HepG2 (cell line): ENCODE measurements around the gene RHBDD1. TPM values are rescaled to one million over a fixed set of nuclear protein-coding genes. Genes with fewer than 3 reads are reported as not detected.
A peak's percentile ranks its signal among the peaks of the same experiment; 100 is the strongest.

Experiments used
- ATAC-seq: fragments of 200-7000 bp; cut with Tn5 transposase; 3 replicates; pipeline ENCODE4 v1.9.1; 2020; ENCODE audit warnings: mild to moderate bottlenecking, moderate library complexity
- BruUV-seq: library from RNA; stranded (reverse); fragments of 400-500 nt; replicated peaks from 2 replicates; lab custom pipeline; 2021; lab: Mats Ljungman, UMichigan
- CTCF ChIA-PET: fragments of 300-600 bp; formaldehyde crosslinking; extraction: SDS; loops from one replicate; lab custom pipeline; 2021; ENCODE audit warnings: low total read pairs, inconsistent platforms, low intra/inter-chr PET ratio; lab: Yijun Ruan, JAX
- POLR2A ChIA-PET: fragments of 350-600 bp; sonication (Branson Sonifier 250); formaldehyde crosslinking; loops from one replicate; lab custom pipeline; 2020; ENCODE audit warnings: antibody characterized with exemption, inconsistent platforms; lab: Yijun Ruan, JAX
- DNase-seq: peaks from one replicate; pipeline ENCODE4 v3.0.0-alpha.2; 2015; ENCODE audit warnings: low spot score
- FAIRE-seq: peaks from 3 replicates; lab custom pipeline; 2011; peaks lifted over from hg19 to GRCh38; lab: Jason Lieb, UNC
- H2AFZ ChIP-seq: one replicate; pipeline ENCODE4 v1.6.1; 2011; ENCODE audit warnings: low read length, inconsistent platforms
- H3K27ac ChIP-seq: fragments of 300-600 bp; 3 replicates; pipeline ENCODE4 v1.8.0; 2011; ENCODE audit warnings: mixed run types, mild to moderate bottlenecking, mixed read lengths, low read length, inconsistent platforms; ENCODE audit not compliant: insufficient read depth; ENCODE audit errors: extremely low read length
- H3K27me3 ChIP-seq, 2 experiments: fragments of 200-600 bp in 1 of 2; 2 replicates in 1 of 2; 3 replicates in 1 of 2; pipeline versions ENCODE4 v1.6.0 to v1.8.0; 2011; ENCODE audit warnings: low read length in 2 of 2, mild to moderate bottlenecking in 2 of 2, moderate library complexity in 2 of 2, inconsistent platforms in 1 of 2; ENCODE audit not compliant: insufficient read depth in 2 of 2, control insufficient read depth in 1 of 2
- H3K36me3 ChIP-seq, 2 experiments: fragments of 200-600 bp in 1 of 2; replicated peaks in 1 of 2; 2 replicates in 1 of 2; 3 replicates in 1 of 2; pipeline versions ENCODE4 v1.5.1 to v1.8.0; 2011; ENCODE audit warnings: low read length in 2 of 2, inconsistent platforms in 1 of 2; ENCODE audit not compliant: insufficient read depth in 2 of 2, control insufficient read depth in 1 of 2
- H3K4me1 ChIP-seq: 2 replicates; pipeline ENCODE4 v1.5.1; 2012; ENCODE audit warnings: low read length, inconsistent platforms; ENCODE audit not compliant: insufficient read depth
- H3K4me2 ChIP-seq: 2 replicates; pipeline ENCODE4 v1.6.0; 2011; ENCODE audit warnings: low read depth, low read length, inconsistent platforms
- H3K4me3 ChIP-seq, 3 experiments: fragments of 200-600 bp in 1 of 3; sonication (generic), shearing (Covaris generic) in 1 of 3; replicated peaks in 1 of 3; 2 replicates each; pipeline ENCODE4 v1.5.1; 2011 to 2016; ENCODE audit warnings: low read length in 3 of 3, inconsistent platforms in 2 of 3, low read depth in 2 of 3, mild to moderate bottlenecking in 2 of 3, control low read depth in 1 of 3, mixed read lengths in 1 of 3; ENCODE audit not compliant: insufficient read depth in 1 of 3
- H3K79me2 ChIP-seq: one replicate; pipeline ENCODE4 v1.6.1; 2011; ENCODE audit warnings: low read length, inconsistent platforms; ENCODE audit not compliant: insufficient read depth
- H3K9ac ChIP-seq: 2 replicates; pipeline ENCODE4 v1.6.0; 2011; ENCODE audit warnings: mild to moderate bottlenecking, low read depth, low read length, inconsistent platforms; ENCODE audit not compliant: insufficient read depth
- H3K9me3 ChIP-seq: 2 replicates; pipeline ENCODE4 v1.5.1; 2012; ENCODE audit warnings: mild to moderate bottlenecking, low read length
- H4K20me1 ChIP-seq: 2 replicates; pipeline ENCODE4 v1.6.0; 2011; ENCODE audit warnings: inconsistent platforms, mild to moderate bottlenecking, low read length, moderate library complexity; ENCODE audit not compliant: insufficient read depth
- DR1 ChIP-seq: sonication (generic); formaldehyde crosslinking; IDR thresholded peaks from 2 replicates; pipeline ENCODE4 v1.8.0; 2021; ENCODE audit warnings: mild to moderate bottlenecking, missing genetic modification reagents, inconsistent platforms
- KAT2B ChIP-seq: fragments of 150-350 bp; IDR thresholded peaks from 2 replicates; pipeline ENCODE4 v1.6.1; 2014; ENCODE audit warnings: low read depth, low read length, borderline replicate concordance
- MEIS1 ChIP-seq: sonication (generic); formaldehyde crosslinking; IDR thresholded peaks from 2 replicates; pipeline ENCODE4 v1.9.0; 2021; ENCODE audit warnings: mild to moderate bottlenecking, missing genetic modification reagents, moderate library complexity, borderline replicate concordance
- MXD4 ChIP-seq: IDR thresholded peaks from 2 replicates; pipeline ENCODE4 v1.6.1; 2016; ENCODE audit warnings: mild to moderate bottlenecking, missing biosample characterization, missing genetic modification reagents
- NR1H2 ChIP-seq: sonication (generic); formaldehyde crosslinking; IDR thresholded peaks from 2 replicates; pipeline ENCODE4 v1.8.1; 2022; ENCODE audit warnings: low read depth, missing genetic modification reagents, borderline replicate concordance
- NR2F6 ChIP-seq, 2 experiments: IDR thresholded peaks; 2 replicates each; pipeline ENCODE4 v1.6.1; 2016; ENCODE audit warnings: antibody characterized with exemption in 1 of 2, mild to moderate bottlenecking in 1 of 2
- ZNF205 ChIP-seq: IDR thresholded peaks from 2 replicates; pipeline ENCODE4 v1.6.1; 2018; ENCODE audit warnings: missing biosample characterization, missing genetic modification reagents
- ZNF264 ChIP-seq: sonication (generic); formaldehyde crosslinking; IDR thresholded peaks from 2 replicates; pipeline ENCODE4 v1.4.0; 2020; ENCODE audit warnings: missing genetic modification reagents
- ZNF552 ChIP-seq: sonication (generic); formaldehyde crosslinking; IDR thresholded peaks from 2 replicates; pipeline ENCODE4 v1.9.0; 2022; ENCODE audit warnings: missing genetic modification reagents, mild to moderate bottlenecking, borderline replicate concordance
- ZNF788 ChIP-seq: sonication (generic); formaldehyde crosslinking; IDR thresholded peaks from 2 replicates; pipeline ENCODE4 v1.5.0; 2020; ENCODE audit warnings: mild to moderate bottlenecking, missing genetic modification reagents, borderline replicate concordance
- ZNF879 ChIP-seq: sonication (generic); formaldehyde crosslinking; IDR thresholded peaks from 2 replicates; pipeline ENCODE4 v1.8.1; 2023; ENCODE audit warnings: missing genetic modification reagents
- WGBS: methylation state at CpG from one replicate; pipeline ENCODE4 v1.1.6; 2017; ENCODE audit warnings: low lambda C conversion rate; 5-methylcytosine and 5-hydroxymethylcytosine counted together
- in situ Hi-C: cut with HindIII; loops from 2 replicates; pipeline ENCODE4 v1.10.0; 2017; ENCODE audit warnings: low pct_unique_long_range_greater_than_20kb; ENCODE audit not compliant: extremely low pct_ligation_motif_present
- intact Hi-C: fragments of 100-400 bp; cut with micrococcal nuclease; formaldehyde crosslinking; loops from one replicate; pipeline ENCODE4 v1.10.0; 2022; ENCODE audit not compliant: unreplicated experiment
- polyA plus RNA-seq, 8 experiments: library from polyadenylated mRNA; depleted of rRNA in 3 of 8; stranded (reverse) in 7 of 8; unstranded in 1 of 8; fragments of >200 nt; fragmentation: Illumina TruSeq in 4 of 8; extraction: Trizol in 4 of 8; gene quantifications; 2 replicates each; pipeline versions ENCODE4 v1.2.1 to v1.2.3, GENCODE V29; 2011 to 2016; ENCODE audit warnings: low read depth in 4 of 8, missing spikeins in 1 of 8, mixed read lengths in 1 of 8; ENCODE audit not compliant: insufficient read depth in 1 of 8
- total RNA-seq, 5 experiments: library from RNA; depleted of rRNA; stranded (reverse); fragments of >200 nt; fragmentation: Illumina TruSeq; extraction: Trizol; gene quantifications; 2 replicates each; pipeline ENCODE4 v1.2.3, GENCODE V29; 2016; ENCODE audit warnings: low read depth in 1 of 5
- TF ChIP-seq, protein P1 (sequence below): sonication (generic); formaldehyde crosslinking; IDR thresholded peaks from 2 replicates; pipeline ENCODE4 v1.8.0; 2022; ENCODE audit warnings: missing genetic modification reagents, mild to moderate bottlenecking, inconsistent platforms, borderline replicate concordance
- TF ChIP-seq, protein P2 (sequence below): sonication (generic); formaldehyde crosslinking; IDR thresholded peaks from 2 replicates; pipeline ENCODE4 v1.5.1; 2020; ENCODE audit warnings: mild to moderate bottlenecking, missing genetic modification reagents, borderline replicate concordance

RHBDD1 gene
- total and polyA plus RNA-seq, 2 of the 13 experiments (the other 11 are each of a cell fraction or from before 2014, with no cell fraction given), result 8.2 to 9.5 TPM

DNA sequence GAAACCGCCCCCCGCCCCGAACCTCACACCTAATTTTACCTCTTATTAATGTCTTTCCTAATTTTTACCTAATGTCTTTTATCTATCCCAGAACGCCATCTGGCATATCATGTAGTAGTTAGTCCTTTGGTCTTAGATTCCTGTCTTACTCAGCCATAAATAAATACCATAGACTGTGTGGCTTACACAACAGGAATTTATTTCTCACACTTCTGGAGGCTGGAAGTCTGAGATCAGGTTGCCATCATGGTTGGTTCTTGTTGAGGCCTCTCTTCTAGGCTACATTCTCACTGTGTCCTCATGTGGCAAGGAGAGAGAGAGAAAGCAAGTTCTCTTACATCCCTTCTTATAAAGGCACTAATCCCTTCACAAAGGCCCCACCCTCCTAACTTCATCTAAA, 46.8 kb downstream of the RHBDD1 start:
- FAIRE-seq (no peak), ATAC-seq (no peak), DNase-seq (no peak)
- Histone ChIP-seq H3K9me3 (no peaks in the 10 kb centered on the region), H3K36me3 (no peaks in the 10 kb centered on the region), H3K4me1 (no peaks in the 10 kb centered on the region), H3K9ac (no peak overlapping the region), H3K27me3 (no peaks in the 10 kb centered on the region), H3K4me3 (no peak overlapping the region), H3K79me2 (no peaks in the 10 kb centered on the region), H3K4me2 (no peak overlapping the region), H3K27ac (no peak overlapping the region), H2AFZ (no peak overlapping the region), H4K20me1 (no peaks in the 10 kb centered on the region)
- intact Hi-C loops, result no loop called here
- in situ Hi-C loops, result no loop called here
- TF ChIP-seq ZNF205, result no peak
- TF ChIP-seq ZNF264, result 0 out of 2 replicates have a peak, but pooled peaks have one; percentile 48
- no TSS peak for BruUV-seq
- CTCF ChIA-PET, result no interaction called here
- 82% methylated on average over 4 of the region's 4 CpGs for WGBS
- POLR2A ChIA-PET, result no interaction called here

- CTCF ChIA-PET, result no interaction called here
- no peaks in the 10 kb centered on the region for H3K79me2 ChIP-seq
- ATAC-seq (no peak), DNase-seq (no peak), FAIRE-seq (no peak)
- POLR2A ChIA-PET, result no interaction called here
- H3K27me3 ChIP-seq, result no peaks in the 10 kb centered on the region
- intact Hi-C loops, result no loop called here
- H3K4me3 ChIP-seq, result no peak overlapping the region
- no peaks in the 10 kb centered on the region for H3K36me3 ChIP-seq
- in situ Hi-C loops, result no loop called here
- no peak overlapping the region for H2AFZ ChIP-seq
- H3K9ac ChIP-seq, result no peak overlapping the region
- H3K4me1 ChIP-seq, result no peaks in the 10 kb centered on the region
- no peaks in the 10 kb centered on the region for H3K9me3 ChIP-seq
- no peak overlapping the region for H3K4me2 ChIP-seq
- H3K27ac ChIP-seq, result no peak overlapping the region
- BruUV-seq, result no TSS peak
- 85% methylated on average over 4 of the region's 4 CpGs for WGBS
- H4K20me1 ChIP-seq, result no peaks in the 10 kb centered on the region
- TF ChIP-seq ZNF788 (CRISPR knock-in tag) (no peak), MXD4 (CRISPR knock-in tag) (no peak), NR2F6 (IDR thresholded peaks at IDR 0.05) (no peak), NR2F6 (CRISPR knock-in tag; IDR thresholded peaks at IDR 0.05) (no peak), ZNF552 (CRISPR knock-in tag) (no peak), MEIS1 (no peak), NR1H2 (CRISPR knock-in tag) (no peak), DR1 (CRISPR knock-in tag) (no peak), ZNF879 (CRISPR knock-in tag) (no peak), KAT2B (no peak)
- TF ChIP-seq, protein P1, sequence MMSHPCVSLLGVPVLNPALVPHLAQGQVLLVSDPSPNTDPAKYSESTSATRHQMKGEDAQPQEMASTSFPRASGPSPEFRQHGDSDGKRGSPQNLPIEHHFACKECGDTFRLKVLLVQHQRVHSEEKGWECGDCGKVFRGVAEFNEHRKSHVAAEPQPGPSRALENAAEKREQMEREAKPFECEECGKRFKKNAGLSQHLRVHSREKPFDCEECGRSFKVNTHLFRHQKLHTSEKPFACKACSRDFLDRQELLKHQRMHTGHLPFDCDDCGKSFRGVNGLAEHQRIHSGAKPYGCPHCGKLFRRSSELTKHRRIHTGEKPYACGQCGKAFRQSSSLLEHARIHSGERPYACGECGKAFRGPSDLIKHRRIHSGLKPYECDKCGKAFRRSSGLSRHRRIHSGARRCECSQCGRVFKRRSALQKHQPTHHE, result no peak
- TF ChIP-seq, protein P2, sequence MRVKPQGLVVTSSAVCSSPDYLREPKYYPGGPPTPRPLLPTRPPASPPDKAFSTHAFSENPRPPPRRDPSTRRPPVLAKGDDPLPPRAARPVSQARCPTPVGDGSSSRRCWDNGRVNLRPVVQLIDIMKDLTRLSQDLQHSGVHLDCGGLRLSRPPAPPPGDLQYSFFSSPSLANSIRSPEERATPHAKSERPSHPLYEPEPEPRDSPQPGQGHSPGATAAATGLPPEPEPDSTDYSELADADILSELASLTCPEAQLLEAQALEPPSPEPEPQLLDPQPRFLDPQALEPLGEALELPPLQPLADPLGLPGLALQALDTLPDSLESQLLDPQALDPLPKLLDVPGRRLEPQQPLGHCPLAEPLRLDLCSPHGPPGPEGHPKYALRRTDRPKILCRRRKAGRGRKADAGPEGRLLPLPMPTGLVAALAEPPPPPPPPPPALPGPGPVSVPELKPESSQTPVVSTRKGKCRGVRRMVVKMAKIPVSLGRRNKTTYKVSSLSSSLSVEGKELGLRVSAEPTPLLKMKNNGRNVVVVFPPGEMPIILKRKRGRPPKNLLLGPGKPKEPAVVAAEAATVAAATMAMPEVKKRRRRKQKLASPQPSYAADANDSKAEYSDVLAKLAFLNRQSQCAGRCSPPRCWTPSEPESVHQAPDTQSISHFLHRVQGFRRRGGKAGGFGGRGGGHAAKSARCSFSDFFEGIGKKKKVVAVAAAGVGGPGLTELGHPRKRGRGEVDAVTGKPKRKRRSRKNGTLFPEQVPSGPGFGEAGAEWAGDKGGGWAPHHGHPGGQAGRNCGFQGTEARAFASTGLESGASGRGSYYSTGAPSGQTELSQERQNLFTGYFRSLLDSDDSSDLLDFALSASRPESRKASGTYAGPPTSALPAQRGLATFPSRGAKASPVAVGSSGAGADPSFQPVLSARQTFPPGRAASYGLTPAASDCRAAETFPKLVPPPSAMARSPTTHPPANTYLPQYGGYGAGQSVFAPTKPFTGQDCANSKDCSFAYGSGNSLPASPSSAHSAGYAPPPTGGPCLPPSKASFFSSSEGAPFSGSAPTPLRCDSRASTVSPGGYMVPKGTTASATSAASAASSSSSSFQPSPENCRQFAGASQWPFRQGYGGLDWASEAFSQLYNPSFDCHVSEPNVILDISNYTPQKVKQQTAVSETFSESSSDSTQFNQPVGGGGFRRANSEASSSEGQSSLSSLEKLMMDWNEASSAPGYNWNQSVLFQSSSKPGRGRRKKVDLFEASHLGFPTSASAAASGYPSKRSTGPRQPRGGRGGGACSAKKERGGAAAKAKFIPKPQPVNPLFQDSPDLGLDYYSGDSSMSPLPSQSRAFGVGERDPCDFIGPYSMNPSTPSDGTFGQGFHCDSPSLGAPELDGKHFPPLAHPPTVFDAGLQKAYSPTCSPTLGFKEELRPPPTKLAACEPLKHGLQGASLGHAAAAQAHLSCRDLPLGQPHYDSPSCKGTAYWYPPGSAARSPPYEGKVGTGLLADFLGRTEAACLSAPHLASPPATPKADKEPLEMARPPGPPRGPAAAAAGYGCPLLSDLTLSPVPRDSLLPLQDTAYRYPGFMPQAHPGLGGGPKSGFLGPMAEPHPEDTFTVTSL (CRISPR knock-in tag), result no peak
Observed at GRCh38 chr2:226883296-226883795, 47.5 kb downstream of the RHBDD1 start.
